HTR-8/SVneo (cell line): Measurements from ENCODE around the gene EEF1AKMT3.
"Not testable (repeated sequence)": the region's sequence is repeated elsewhere in the genome, so short reads cannot be mapped to it uniquely, and the experiment has no call there.

Source experiments
- DNase-seq: peaks from one replicate; pipeline ENCODE4 v3.0.0; 2011; ENCODE audit warnings: low spot score, mixed read lengths; ENCODE audit not compliant: insufficient read length
- FAIRE-seq: peaks from 2 replicates; lab custom pipeline; 2011; peaks lifted over from hg19 to GRCh38; lab: Jason Lieb, UNC

Gene EEF1AKMT3

GRCh38 chr12:57763881-57764661 is 8.3 kb upstream of the EEF1AKMT3 start:
- no peak for FAIRE-seq

GRCh38 chr12:57764662-57765002 is 7.8 kb upstream of the EEF1AKMT3 start:
- FAIRE-seq (no peak), DNase-seq (no peak)

More at GRCh38 chr12:57763881-57764661, 8.3 kb upstream of the EEF1AKMT3 start:
- DNase-seq, result no peak

GRCh38 chr12:57765003-57765697 is 7.3 kb upstream of the EEF1AKMT3 start:
- FAIRE-seq (peak; percentile 64), DNase-seq (no peak)

GRCh38 chr12:57765698-57766463 is 6.5 kb upstream of the EEF1AKMT3 start:
- no peak for DNase-seq
- FAIRE-seq, result no peak

GRCh38 chr12:57766464-57767304 is 5.7 kb upstream of the EEF1AKMT3 start, which contains the start of gene CYP27B1:
Gene CYP27B1 (minus strand): TSS chr12:57767078. CDS start chr12:57767041, 37 bp downstream.
- DNase-seq (peak; percentile 66), FAIRE-seq (peak; percentile 62)

GRCh38 chr12:57767305-57767698 is 5.1 kb upstream of the EEF1AKMT3 start:
- FAIRE-seq, result no peak
- DNase-seq, result no peak

GRCh38 chr12:57767876-57768275 is 4.5 kb upstream of the EEF1AKMT3 start:
- FAIRE-seq, result no peak
- no peak for DNase-seq

GRCh38 chr12:57769594-57769993 is 2.8 kb upstream of the EEF1AKMT3 start:
- FAIRE-seq, result no peak
- DNase-seq, result no peak

- DNase-seq, result no peak
- no peak for FAIRE-seq
These were observed 1.7 kb upstream of the EEF1AKMT3 start for GRCh38 chr12:57770734-57771133.

GRCh38 chr12:57771236-57771872 is 1.1 kb upstream of the EEF1AKMT3 start:
- FAIRE-seq (no peak), DNase-seq (peak; percentile 90)

- DNase-seq (peak; percentile 94), FAIRE-seq (peak; percentile 72)
These were observed 463 bp upstream of the EEF1AKMT3 start, which contains the start of gene METTL1 for GRCh38 chr12:57771873-57772428. Gene METTL1 (minus strand): TSS chr12:57772105. CDS start chr12:57772083, 22 bp downstream.

GRCh38 chr12:57774634-57775033 is 2.2 kb downstream of the EEF1AKMT3 start:
- not testable (repeated sequence) for DNase-seq, FAIRE-seq

GRCh38 chr12:57775044-57775443 is 2.6 kb downstream of the EEF1AKMT3 start:
- FAIRE-seq (no peak), DNase-seq (no peak)

GRCh38 chr12:57775563-57776246 is 3.3 kb downstream of the EEF1AKMT3 start:
- DNase-seq (no peak), FAIRE-seq (no peak)

- no peak for DNase-seq
- FAIRE-seq, result no peak
These were observed 3.8 kb downstream of the EEF1AKMT3 start for GRCh38 chr12:57776247-57776587.

GRCh38 chr12:57777367-57777766 is 5.0 kb downstream of the EEF1AKMT3 start:
- DNase-seq, result no peak
- no peak for FAIRE-seq

- DNase-seq (no peak), FAIRE-seq (no peak)
These were observed 5.5 kb downstream of the EEF1AKMT3 start for GRCh38 chr12:57777911-57778310.

- no peak for FAIRE-seq
- no peak for DNase-seq
These were observed 7.3 kb downstream of the EEF1AKMT3 start for GRCh38 chr12:57779736-57780135.
